Gastroesophageal sphincter (tissue), 3 donors: ENCODE results near the gene PIP5K1B.

Source experiments
- CTCF ChIP-seq, 4 experiments: fragments of 200-600 bp in 2 of 4; fragments of 450-650 bp in 2 of 4; sonication (generic) in 1 of 4; IDR thresholded peaks; one replicate each; pipeline ENCODE4 v1.5.1; 2017 to 2019; ENCODE audit warnings: antibody characterized with exemption in 4 of 4, mild to moderate bottlenecking in 2 of 4, moderate library complexity in 2 of 4
- POLR2AphosphoS5 ChIP-seq: sonication (generic); formaldehyde crosslinking; IDR thresholded peaks from one replicate; pipeline ENCODE4 v1.6.1; 2017; ENCODE audit warnings: antibody characterized with exemption

GRCh38 chr9:69003051-69003450 is 298.0 kb downstream of the PIP5K1B start:
- TF ChIP-seq CTCF (IDR thresholded peaks at IDR 0.05) (no peak), POLR2AphosphoS5 (no peak)
